ENCODE data around the gene PRDM9. TPM values are rescaled to one million over a fixed set of nuclear protein-coding genes. Genes with fewer than 3 reads are reported as not detected.
"Not testable (repeated sequence)": the region's sequence is repeated elsewhere in the genome, so short reads cannot be mapped to it uniquely, and the experiment has no call there.

The PRDM9 gene
- total RNA-seq, 2 donors from 2014 or later = not detected

DNA sequence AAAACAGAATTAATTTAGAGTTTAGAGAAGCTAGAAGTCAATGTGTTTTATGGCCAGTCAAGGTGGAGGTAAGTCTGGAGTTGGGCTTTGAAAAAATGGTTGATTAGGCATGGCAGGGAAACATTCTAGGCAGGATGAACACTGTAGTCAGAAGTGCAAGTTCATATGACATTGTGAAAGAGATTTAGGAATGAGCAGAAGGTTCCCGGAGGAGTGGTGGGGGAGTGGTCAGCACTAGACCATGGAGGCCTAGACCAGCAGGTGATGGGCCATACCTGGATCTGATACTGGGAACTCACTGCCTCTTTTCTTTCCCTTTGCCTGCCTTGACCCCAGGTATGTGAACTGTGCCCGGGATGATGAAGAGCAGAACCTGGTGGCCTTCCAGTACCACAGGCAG is 16.6 kb downstream of the PRDM9 start:
- ATAC-seq (no peak), DNase-seq (no peak)
- intact Hi-C loops (cut with DNase I) = no loop called here

DNA sequence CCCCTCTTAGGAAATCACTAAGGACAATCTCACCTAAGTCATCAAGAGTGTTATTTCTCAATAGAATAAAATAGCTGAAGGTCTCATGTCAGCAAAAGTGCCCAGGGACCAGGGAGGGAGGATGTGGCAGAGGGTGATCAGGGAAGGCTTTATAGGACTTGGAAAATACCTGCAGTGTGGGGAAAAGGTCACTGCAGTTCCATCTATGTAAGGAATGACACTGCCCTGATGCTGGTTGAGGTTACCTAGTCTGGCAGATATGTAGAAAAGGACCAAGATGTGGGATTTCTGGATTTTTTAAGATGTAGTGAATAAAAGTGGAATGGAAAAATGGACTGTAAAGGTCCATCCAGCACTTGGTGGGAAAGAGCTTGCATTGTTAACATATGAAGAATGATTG is 18.3 kb downstream of the PRDM9 start:
- intact Hi-C loops (cut with DNase I) = no loop called here
- ATAC-seq = no peak
- DNase-seq = no peak

DNA sequence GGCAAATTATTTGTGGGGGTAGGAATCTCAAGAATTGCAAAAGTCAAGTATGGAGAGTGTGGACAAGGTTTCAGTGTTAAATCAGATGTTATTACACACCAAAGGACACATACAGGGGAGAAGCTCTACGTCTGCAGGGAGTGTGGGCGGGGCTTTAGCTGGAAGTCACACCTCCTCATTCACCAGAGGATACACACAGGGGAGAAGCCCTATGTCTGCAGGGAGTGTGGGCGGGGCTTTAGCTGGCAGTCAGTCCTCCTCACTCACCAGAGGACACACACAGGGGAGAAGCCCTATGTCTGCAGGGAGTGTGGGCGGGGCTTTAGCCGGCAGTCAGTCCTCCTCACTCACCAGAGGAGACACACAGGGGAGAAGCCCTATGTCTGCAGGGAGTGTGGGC is 19.2 kb downstream of the PRDM9 start:
- intact Hi-C loops (cut with DNase I); DNase-seq; ATAC-seq: not testable (repeated sequence)

DNA sequence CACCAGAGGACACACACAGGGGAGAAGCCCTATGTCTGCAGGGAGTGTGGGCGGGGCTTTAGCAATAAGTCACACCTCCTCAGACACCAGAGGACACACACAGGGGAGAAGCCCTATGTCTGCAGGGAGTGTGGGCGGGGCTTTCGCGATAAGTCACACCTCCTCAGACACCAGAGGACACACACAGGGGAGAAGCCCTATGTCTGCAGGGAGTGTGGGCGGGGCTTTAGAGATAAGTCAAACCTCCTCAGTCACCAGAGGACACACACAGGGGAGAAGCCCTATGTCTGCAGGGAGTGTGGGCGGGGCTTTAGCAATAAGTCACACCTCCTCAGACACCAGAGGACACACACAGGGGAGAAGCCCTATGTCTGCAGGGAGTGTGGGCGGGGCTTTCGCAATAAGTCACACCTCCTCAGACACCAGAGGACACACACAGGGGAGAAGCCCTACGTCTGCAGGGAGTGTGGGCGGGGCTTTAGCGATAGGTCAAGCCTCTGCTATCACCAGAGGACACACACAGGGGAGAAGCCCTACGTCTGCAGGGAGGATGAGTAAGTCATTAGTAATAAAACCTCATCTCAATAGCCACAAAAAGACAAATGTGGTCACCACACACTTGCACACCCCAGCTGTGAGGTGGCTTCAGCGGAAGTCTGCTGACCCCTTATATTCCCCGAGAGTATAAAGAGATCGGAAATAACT is 20.0 kb downstream of the PRDM9 start:
- intact Hi-C loops (cut with DNase I); DNase-seq; ATAC-seq: not testable (repeated sequence)

DNA sequence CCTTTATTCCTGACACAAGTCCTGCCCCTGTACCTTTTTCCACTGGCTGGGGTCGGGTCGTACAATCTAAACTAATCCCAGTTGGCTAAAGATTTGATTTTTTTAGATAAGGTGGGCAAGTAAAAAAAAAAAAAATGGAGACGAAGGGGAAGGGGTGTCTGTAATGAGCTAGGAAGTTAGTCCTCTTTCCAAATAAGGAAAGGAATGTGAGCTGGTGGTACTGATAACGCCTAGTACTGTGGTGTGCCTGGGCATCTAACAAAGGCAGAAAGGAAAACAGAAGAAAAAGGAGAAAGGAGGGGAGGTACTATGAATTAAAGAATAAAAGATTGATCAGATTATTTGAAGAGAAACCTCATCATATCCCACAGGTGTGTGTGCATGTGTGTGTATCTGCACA is 21.3 kb downstream of the PRDM9 start:
- DNase-seq (no peak), ATAC-seq (no peak)
- intact Hi-C loops (cut with DNase I) = no loop called here

DNA sequence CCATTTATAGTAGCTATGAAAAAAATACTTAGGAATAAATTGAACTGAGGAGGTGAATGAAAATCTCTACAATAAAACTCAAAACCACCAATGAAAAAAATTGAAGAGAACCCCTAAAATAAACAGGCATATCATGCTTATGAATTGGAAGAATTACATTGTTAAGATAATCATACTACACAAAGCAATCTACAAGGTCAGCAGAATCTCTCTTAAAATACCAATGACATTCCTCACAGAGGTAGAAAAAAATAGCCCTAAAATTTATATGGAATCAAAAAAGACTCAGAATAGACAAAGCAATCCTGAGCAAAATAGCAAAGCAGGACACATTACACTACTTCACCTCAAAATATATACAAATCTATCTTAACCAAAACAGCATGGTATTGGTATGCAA is 23.2 kb downstream of the PRDM9 start:
- no peak for DNase-seq
- no peak for ATAC-seq
- intact Hi-C loops (cut with DNase I) = no loop called here

DNA sequence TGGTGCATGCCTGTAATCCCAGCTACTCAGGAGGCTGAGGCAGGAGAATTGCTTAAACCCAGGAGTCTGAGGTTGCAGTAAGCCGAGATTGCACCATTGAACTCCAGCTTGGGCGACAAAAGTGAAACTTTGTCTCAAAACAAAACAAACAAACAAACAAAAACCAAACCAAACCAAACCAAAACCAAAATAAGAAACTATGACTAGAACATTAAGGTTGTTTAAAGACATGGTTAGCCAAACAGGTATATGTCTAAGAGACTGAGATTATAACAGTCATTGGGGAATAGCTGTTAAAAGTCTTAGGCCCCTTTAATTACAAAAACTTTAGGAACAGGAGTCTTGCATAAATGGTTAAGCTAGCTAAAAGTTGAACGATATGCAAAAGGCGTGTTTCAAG is 63.6 kb downstream of the PRDM9 start:
- DNase-seq (no peak), ATAC-seq (no peak)
- intact Hi-C loops (cut with DNase I) = no loop called here

All from left cardiac atrium (tissue), 4 donors.